ENCODE measurements around the gene PIGT. TPM values are rescaled to one million over a fixed set of nuclear protein-coding genes. Genes with fewer than 3 reads are reported as not detected.

Gene PIGT
- total and polyA plus RNA-seq, 10 of the 15 experiments (the other 5 are each of a cell fraction or from before 2014, with no cell fraction given): 18.6 to 66.0 (median 35.3) TPM

DNA sequence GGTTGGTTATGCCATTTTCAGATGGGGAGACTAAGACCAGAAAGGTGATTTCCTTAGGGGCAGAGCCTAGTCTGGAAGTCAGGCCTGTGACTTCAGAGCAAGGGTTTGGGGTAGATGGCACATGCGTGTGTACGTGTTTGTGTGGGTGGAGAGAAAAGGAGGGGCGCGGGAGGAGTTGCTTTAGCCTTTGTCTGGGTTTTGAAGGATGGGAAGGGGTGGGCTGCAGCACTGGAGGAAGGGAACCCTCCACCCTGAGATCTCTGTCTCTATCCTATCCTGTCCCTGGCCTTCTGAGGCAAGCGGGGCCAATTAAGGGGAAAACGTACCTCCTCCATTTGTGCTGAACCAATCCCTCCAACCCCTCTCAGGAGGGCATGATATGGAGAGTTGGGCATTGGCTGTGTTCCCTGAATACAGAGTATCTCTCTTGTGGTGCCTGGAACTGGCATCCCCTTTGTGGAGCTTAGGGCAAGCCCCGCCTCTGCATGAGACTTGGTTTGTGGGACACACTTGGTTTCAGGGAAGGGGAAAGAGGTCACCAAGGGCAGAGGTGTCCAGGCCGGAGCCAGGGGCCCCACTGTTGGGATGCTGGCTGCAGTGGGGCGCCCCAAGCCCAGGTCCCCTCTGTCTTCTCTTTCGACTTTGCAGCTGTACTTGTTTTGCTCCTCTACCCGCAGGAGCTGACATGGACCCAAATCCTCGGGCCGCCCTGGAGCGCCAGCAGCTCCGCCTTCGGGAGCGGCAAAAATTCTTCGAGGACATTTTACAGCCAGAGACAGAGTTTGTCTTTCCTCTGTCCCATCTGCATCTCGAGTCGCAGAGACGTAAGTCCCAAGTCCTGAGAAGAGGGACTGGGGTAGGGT is 7.9 kb upstream of the PIGT start, which contains the start of gene DBNDD2 (continued):
- TF ChIP-seq ZBTB40 (IDR thresholded peaks at IDR 0.05; ENCODE audit: borderline replicate concordance): no peak
- TF ChIP-seq PAX5 (IDR thresholded peaks at IDR 0.05; ENCODE audit: borderline replicate concordance, low read depth, low read length): no peak
- TF ChIP-seq ELK1 (IDR thresholded peaks at IDR 0.05; ENCODE audit: low read depth, low read length): no peak
- no peak for TF ChIP-seq TCF7 (IDR thresholded peaks at IDR 0.05; ENCODE audit: borderline replicate concordance)
- TF ChIP-seq IKZF2 (IDR thresholded peaks at IDR 0.05): no peak
- no peak for TF ChIP-seq POLR2A (IDR thresholded peaks at IDR 0.05; ENCODE audit: low read depth, low read length)
- TF ChIP-seq, protein P1, sequence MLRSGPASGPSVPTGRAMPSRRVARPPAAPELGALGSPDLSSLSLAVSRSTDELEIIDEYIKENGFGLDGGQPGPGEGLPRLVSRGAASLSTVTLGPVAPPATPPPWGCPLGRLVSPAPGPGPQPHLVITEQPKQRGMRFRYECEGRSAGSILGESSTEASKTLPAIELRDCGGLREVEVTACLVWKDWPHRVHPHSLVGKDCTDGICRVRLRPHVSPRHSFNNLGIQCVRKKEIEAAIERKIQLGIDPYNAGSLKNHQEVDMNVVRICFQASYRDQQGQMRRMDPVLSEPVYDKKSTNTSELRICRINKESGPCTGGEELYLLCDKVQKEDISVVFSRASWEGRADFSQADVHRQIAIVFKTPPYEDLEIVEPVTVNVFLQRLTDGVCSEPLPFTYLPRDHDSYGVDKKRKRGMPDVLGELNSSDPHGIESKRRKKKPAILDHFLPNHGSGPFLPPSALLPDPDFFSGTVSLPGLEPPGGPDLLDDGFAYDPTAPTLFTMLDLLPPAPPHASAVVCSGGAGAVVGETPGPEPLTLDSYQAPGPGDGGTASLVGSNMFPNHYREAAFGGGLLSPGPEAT (IDR thresholded peaks at IDR 0.05; ENCODE audit: low read depth): no peak
- no peak for TF ChIP-seq TARDBP (IDR thresholded peaks at IDR 0.05; ENCODE audit: borderline replicate concordance)
